CD4-positive, alpha-beta T cell treated with Interferon alpha-2 for 1 hour (primary cell): ENCODE results near the gene C1QTNF1.

Source experiments
- DNase-seq, 2 donors: peaks; one replicate each; pipeline ENCODE4 v3.0.0-alpha.2; 2020 to 2022

The C1QTNF1 gene

GRCh38 chr17:78993241-78993956 is 30.6 kb upstream of the C1QTNF1 start:
- peak; percentile 18 to 48 for DNase-seq

- DNase-seq: no peak
Measured at GRCh38 chr17:78993981-78994671, 29.8 kb upstream of the C1QTNF1 start.

GRCh38 chr17:78995022-78995760 is 28.8 kb upstream of the C1QTNF1 start:
- DNase-seq: no peak

GRCh38 chr17:78995761-78996451 is 28.1 kb upstream of the C1QTNF1 start:
- DNase-seq: no peak

GRCh38 chr17:78996781-78997201 is 27.2 kb upstream of the C1QTNF1 start:
- DNase-seq: no peak

GRCh38 chr17:78997231-78997741 is 26.7 kb upstream of the C1QTNF1 start:
- no peak for DNase-seq

- no peak for DNase-seq
Measured at GRCh38 chr17:78997881-78998280, 26.1 kb upstream of the C1QTNF1 start.

- DNase-seq: no peak
Measured at GRCh38 chr17:78998311-78999055, 25.5 kb upstream of the C1QTNF1 start.

GRCh38 chr17:78999056-78999768 is 24.8 kb upstream of the C1QTNF1 start:
- no peak for DNase-seq

- no peak for DNase-seq
Measured at GRCh38 chr17:78999947-79000395, 24.0 kb upstream of the C1QTNF1 start.

GRCh38 chr17:79000396-79001189 is 23.4 kb upstream of the C1QTNF1 start:
- DNase-seq: no peak

- no peak for DNase-seq
Measured at GRCh38 chr17:79001190-79002020, 22.6 kb upstream of the C1QTNF1 start.

- no peak for DNase-seq
Measured at GRCh38 chr17:79002291-79002690, 21.7 kb upstream of the C1QTNF1 start.

GRCh38 chr17:79002796-79003593 is 21.0 kb upstream of the C1QTNF1 start:
- DNase-seq: no peak

- DNase-seq: no peak
Measured at GRCh38 chr17:79003661-79004411, 20.1 kb upstream of the C1QTNF1 start.

- DNase-seq: no peak
Measured at GRCh38 chr17:79005063-79005861, 18.7 kb upstream of the C1QTNF1 start.

- no peak for DNase-seq
Measured at GRCh38 chr17:79006046-79006445, 17.9 kb upstream of the C1QTNF1 start.
